Measurements from ENCODE around the gene MIA2. TPM values are rescaled to one million over a fixed set of nuclear protein-coding genes. Genes with fewer than 3 reads are reported as not detected.
A peak's percentile ranks its signal among the peaks of the same experiment; 100 is the strongest.
"Not testable (repeated sequence)": the region's sequence is repeated elsewhere in the genome, so short reads cannot be mapped to it uniquely, and the experiment has no call there.

The MIA2 gene
- total and polyA plus RNA-seq, 3 donors from 2014 or later = 25.2 to 40.8 (median 32.3) TPM

DNA sequence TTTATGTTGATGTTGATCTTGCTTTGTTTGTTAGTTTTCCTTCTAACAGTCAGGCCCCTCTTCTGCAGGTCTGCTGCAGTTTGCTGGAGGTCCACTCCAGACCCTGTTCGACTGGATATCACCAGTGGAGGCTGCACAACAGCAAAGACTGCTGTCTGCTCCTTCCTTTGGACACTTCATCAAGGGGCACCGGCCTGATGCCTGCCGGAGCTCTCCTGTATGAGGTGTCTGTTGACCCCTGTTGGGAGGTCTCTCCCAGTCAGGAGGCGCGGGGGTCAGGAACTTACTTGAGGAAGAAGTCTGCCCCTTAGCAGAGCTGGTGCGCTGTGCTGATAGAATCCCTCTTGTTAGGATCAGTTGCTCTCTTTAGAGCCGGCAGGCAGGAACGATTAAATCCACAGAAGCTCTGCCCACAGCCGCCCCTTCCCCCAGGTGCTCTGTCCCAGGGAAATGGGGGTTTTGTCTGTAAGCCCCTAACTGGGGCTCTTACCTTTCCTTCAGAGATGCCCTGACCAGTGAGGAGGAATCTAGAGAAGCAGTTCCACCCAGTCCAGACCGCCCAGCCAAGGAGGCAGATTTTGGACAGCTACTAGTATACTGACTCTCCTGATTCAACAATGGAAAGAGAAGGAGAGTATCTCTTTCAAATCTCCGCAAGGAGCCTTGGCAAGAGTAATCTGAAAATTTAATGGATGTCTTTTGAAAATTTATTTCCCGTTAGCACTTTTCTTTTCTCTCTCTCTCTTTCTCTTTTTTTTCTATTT is 25.2 kb downstream of the MIA2 start:
- intact Hi-C loops (cut with DNase I; ENCODE audit: low total_unique reads) = no loop called here

DNA sequence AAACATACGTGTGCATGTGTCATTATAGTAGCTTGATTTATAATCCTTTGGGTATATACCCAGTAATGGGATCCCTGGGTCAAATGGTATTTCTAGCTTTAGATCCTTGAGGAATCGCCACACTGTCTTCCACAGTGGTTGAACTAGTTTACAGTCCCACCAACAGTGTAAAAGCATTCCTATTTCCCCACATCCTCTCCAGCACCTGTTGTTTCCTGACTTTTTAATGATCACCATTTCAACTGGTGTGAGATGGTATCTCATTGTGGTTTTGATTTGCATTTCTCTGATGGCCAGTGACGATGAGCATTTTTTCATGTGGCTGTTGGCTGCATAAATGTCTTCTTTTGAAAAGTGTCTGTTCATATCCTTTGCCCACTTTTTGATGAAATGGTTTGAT is 26.4 kb downstream of the MIA2 start:
- DNase-seq; H3K4me3 ChIP-seq; H3K9me3 ChIP-seq; H3K36me3 ChIP-seq (ENCODE audit: low read depth, missing control alignments); intact Hi-C loops (cut with DNase I; ENCODE audit: low total_unique reads); H3K27ac ChIP-seq; H3K27me3 ChIP-seq; H3K4me1 ChIP-seq: not testable (repeated sequence)
- WGBS, 2 donors = 74 to 96% methylated on average over 3 of the region's 3 CpGs

More for the DNA sequence above, 25.2 kb downstream of the MIA2 start:
- no peaks in the 10 kb centered on the region for H3K36me3 ChIP-seq (ENCODE audit: low read depth, missing control alignments)
- no peaks in the 10 kb centered on the region for H3K27me3 ChIP-seq
- DNase-seq = no peak
- WGBS, 2 donors = 78 to 80% methylated on average over 10 to 12 of the region's 12 CpGs
- no peaks in the 10 kb centered on the region for H3K4me1 ChIP-seq
- no peak for TF ChIP-seq POLR2A (IDR thresholded peaks at IDR 0.05)
- TF ChIP-seq, protein P1, sequence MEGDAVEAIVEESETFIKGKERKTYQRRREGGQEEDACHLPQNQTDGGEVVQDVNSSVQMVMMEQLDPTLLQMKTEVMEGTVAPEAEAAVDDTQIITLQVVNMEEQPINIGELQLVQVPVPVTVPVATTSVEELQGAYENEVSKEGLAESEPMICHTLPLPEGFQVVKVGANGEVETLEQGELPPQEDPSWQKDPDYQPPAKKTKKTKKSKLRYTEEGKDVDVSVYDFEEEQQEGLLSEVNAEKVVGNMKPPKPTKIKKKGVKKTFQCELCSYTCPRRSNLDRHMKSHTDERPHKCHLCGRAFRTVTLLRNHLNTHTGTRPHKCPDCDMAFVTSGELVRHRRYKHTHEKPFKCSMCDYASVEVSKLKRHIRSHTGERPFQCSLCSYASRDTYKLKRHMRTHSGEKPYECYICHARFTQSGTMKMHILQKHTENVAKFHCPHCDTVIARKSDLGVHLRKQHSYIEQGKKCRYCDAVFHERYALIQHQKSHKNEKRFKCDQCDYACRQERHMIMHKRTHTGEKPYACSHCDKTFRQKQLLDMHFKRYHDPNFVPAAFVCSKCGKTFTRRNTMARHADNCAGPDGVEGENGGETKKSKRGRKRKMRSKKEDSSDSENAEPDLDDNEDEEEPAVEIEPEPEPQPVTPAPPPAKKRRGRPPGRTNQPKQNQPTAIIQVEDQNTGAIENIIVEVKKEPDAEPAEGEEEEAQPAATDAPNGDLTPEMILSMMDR (IDR thresholded peaks at IDR 0.05) = no peak
- no peak overlapping the region for H3K4me3 ChIP-seq
- no peaks in the 10 kb centered on the region for H3K9me3 ChIP-seq
- H3K27ac ChIP-seq = no peak overlapping the region

DNA sequence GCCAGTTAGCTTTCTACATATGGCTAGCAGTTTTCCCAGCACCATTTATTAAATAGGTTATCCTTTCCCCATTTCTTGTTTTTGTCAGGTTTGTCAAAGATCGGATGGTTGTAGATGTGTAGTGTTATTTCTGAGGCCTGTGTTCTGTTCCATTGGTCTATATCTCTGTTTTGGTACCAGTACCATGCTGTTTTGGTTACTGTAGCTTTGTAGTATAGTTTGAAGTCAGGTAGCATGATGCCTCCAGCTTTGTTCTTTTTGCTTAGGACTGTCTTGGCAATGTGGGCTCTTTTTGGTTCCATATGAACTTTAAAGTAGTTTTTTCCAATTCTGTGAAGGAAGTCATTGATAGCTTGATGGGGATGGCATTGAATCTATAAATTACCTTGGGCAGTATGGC is 28.5 kb downstream of the MIA2 start:
- H3K9me3 ChIP-seq; DNase-seq; H3K27ac ChIP-seq; H3K4me1 ChIP-seq; intact Hi-C loops (cut with DNase I; ENCODE audit: low total_unique reads); H3K27me3 ChIP-seq; H3K4me3 ChIP-seq; H3K36me3 ChIP-seq (ENCODE audit: low read depth, missing control alignments): not testable (repeated sequence)
- 96% methylated on average over 1 of the region's 1 CpG for WGBS, 2 donors

DNA sequence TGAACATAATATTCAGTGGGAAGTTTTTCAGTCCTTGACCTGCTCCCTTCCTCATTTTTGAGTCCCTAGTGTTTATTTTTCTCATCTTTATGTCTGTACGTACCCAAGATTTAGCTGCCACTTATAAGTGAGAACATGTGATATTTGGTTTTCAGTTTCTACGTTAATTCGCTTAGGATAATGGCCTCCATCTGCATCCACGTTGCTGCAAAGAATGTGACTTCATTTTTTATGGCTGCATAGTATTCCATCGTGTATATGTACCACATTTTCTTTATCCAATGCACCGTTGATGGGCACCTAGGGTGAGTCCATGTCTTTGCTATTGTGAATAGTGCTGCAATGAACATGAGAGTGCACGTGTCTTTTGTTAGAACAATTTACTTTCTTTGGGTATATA is 30.3 kb downstream of the MIA2 start:
- Histone ChIP-seq H3K27ac (no peak overlapping the region), H3K36me3 (ENCODE audit: low read depth, missing control alignments) (no peaks in the 10 kb centered on the region), H3K4me3 (no peak overlapping the region), H3K9me3 (no peaks in the 10 kb centered on the region), H3K27me3 (no peaks in the 10 kb centered on the region), H3K4me1 (peaks cover 15% of the 10 kb centered on the region)
- TF ChIP-seq, protein P1 (IDR thresholded peaks at IDR 0.05) = no peak
- no peak for TF ChIP-seq POLR2A (IDR thresholded peaks at IDR 0.05)
- WGBS, 2 donors = 93 to 95% methylated on average over 6 to 7 of the region's 7 CpGs
- intact Hi-C loops (cut with DNase I; ENCODE audit: low total_unique reads) = no loop called here
- no peak for DNase-seq

DNA sequence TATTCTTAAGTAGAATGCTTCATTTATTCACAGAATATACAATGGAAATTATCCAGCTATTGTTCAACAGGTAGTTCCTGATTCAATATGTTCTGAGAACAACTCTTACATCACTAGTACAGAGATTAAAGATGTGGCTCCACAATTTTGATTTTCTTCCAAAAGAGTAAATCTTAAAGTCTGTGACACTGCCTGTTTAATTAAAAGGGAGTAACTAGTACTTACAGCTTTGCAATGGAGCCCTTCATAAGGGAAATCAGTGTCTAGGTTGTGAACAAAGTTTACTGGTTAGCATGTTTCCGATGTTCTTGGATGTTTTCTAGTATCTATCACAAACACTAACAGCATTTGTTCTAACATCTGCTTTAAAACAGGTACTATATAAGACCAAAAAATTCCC is 30.8 kb downstream of the MIA2 start:
- intact Hi-C loops (cut with DNase I; ENCODE audit: low total_unique reads) = no loop called here
- TF ChIP-seq, protein P1 (IDR thresholded peaks at IDR 0.05) = no peak
- TF ChIP-seq POLR2A (IDR thresholded peaks at IDR 0.05) = no peak

DNA sequence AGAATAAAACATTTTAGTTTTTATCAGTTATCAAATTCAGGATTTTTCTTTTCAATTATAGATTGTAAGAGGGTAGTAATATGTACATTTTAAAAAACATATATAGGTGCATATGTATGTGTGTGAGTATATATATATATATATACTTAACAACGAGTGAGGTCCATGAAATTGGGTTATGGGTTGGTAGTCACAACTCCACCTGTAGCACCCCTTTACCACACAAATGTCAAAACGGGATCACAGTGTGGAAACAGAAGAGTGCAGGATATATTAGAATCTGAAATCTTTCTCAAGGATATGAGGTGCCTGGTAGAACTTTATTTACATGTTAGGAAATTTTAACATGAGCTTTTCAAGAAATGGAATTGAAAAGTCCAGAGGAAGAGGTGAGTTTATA is 31.3 kb downstream of the MIA2 start:
- DNase-seq = no peak
- Histone ChIP-seq H3K4me1 (peaks cover 15% of the 10 kb centered on the region), H3K27me3 (no peaks in the 10 kb centered on the region), H3K27ac (peak overlapping the region; percentile 93 to 99), H3K4me3 (peak overlapping the region; percentile 90 to 96), H3K36me3 (ENCODE audit: low read depth, missing control alignments) (no peaks in the 10 kb centered on the region), H3K9me3 (no peaks in the 10 kb centered on the region)
- 7 to 13% methylated on average over 2 of the region's 2 CpGs for WGBS, 2 donors
- intact Hi-C loops (cut with DNase I; ENCODE audit: low total_unique reads) = loop anchor here (5.0 kb wide), 1 partner anchor 93 kb away; the partner anchor contains the start of gene TRAPPC6B
- TF ChIP-seq POLR2A (IDR thresholded peaks at IDR 0.05) = no peak
- TF ChIP-seq, protein P1 (IDR thresholded peaks at IDR 0.05) = no peak

More for the DNA sequence above, 30.8 kb downstream of the MIA2 start:
- H3K27ac ChIP-seq = no peak overlapping the region
- no peaks in the 10 kb centered on the region for H3K27me3 ChIP-seq
- H3K36me3 ChIP-seq (ENCODE audit: low read depth, missing control alignments) = no peaks in the 10 kb centered on the region
- no peaks in the 10 kb centered on the region for H3K9me3 ChIP-seq
- H3K4me3 ChIP-seq = no peak overlapping the region
- WGBS, 2 donors = 76 to 92% methylated on average over 1 of the region's 1 CpG
- peaks cover 15% of the 10 kb centered on the region for H3K4me1 ChIP-seq
- no peak for DNase-seq
